22Rv1 (cell line): ENCODE measurements around the gene OXCT1.

Experiments
- CTCF ChIP-seq: fragments of 450-650 bp; IDR thresholded peaks from 2 replicates; pipeline ENCODE4 v1.5.1; 2017; ENCODE audit warnings: mild to moderate bottlenecking
- ZFX ChIP-seq: fragments of 450-650 bp; IDR thresholded peaks from 2 replicates; pipeline ENCODE4 v1.6.1; 2017; ENCODE audit warnings: antibody characterized with exemption, borderline replicate concordance

- TF ChIP-seq CTCF: no peak
- TF ChIP-seq ZFX: no peak
Observed at GRCh38 chr5:41788941-41789368, 81.3 kb downstream of the OXCT1 start.
